Raji (cell line): Measurements from ENCODE around the gene AP1S1.

ENCODE experiments used
- POLR2A ChIP-seq: IDR thresholded peaks from 2 replicates; pipeline ENCODE4 v1.6.1; 2011; ENCODE audit warnings: low read depth, low read length, control low read depth; ENCODE audit not compliant: insufficient read depth

The AP1S1 gene

DNA sequence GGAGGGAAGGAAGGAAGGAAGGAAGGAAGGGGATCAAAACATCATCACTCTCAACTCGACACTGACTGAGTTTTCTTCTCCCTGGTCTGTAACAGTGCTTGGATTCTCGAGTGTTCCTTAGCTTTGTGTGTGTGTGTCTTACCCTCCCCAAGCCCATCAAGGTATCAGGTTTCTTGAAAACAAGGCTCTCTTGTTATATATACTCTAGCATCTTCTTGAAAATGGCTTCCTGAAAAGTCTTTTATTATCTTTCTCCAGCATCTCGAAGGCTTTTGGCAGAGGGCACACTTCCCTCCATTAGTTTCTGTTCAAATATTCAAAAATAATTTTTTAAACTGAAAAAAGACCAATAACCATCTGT lies 14.0 kb upstream of the AP1S1 start:
- no peak for TF ChIP-seq POLR2A

- TF ChIP-seq POLR2A, result no peak
Measured at GRCh38 chr7:101140746-101141382, 13.4 kb upstream of the AP1S1 start.

- TF ChIP-seq POLR2A, result no peak
Measured at GRCh38 chr7:101151908-101152651, 2.2 kb upstream of the AP1S1 start.

DNA sequence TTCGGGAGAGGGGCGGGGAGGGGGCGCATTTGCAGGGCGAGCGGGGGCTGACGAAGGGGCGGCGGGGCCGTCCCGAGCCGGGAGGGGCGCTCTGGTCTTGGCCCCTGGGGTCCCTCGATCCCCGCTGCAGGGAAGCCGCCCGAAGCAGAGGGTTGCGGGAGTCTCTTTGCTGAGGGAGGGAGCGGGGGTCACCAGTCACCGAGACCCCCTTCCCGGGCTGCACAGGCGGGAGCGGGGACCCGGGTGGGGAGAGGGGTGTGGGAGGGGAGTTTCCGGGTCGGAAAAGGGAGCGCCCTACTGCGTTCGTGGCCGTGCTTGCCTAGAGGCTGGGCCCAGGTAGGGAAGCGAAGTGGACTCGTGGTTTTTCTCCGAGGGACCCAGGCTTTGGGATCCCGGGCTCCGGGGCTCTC lies 422 bp downstream of the AP1S1 start:
- TF ChIP-seq POLR2A, result no peak; the same call in 1 of the 2 replicates

DNA sequence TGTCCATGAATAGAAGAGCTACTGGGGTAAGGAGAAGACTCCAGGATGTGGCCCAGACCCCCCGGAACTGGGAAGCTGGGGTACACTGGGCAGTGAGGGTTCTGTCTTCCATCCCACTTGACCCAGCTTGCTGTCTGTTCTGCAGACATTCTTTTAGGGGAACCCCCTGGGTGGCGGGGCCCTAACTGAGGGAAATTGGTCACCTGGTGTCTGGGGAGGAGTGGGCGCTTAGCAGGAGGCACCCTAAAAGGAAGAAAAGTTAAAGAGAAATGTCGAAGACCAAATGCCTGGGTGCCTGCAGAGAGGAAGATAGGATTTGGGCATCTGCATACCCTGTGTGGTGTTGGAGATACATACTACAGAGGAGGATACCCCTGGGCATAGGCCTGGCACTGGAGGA lies 1.0 kb downstream of the AP1S1 start:
- no peak for TF ChIP-seq POLR2A

DNA sequence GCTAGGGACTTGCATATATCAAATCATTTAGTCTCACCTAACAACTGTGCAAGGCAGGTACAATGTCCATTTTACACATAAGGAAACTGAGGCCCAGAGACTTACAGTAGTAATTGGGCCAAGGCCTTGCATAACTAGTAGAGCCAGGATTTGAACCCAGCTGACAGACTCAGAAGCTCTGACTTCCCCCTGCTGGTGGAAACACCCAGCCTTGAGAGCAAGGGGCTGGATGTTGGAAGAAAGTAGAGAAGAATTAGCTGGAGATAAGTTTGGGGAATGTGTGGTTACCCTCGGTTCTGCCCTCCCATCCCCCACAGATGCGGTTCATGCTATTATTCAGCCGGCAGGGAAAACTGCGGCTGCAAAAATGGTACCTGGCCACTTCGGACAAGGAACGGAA lies 2.0 kb downstream of the AP1S1 start:
- no peak for TF ChIP-seq POLR2A

GRCh38 chr7:101156866-101157589 lies 2.8 kb downstream of the AP1S1 start:
- TF ChIP-seq POLR2A, result no peak

DNA sequence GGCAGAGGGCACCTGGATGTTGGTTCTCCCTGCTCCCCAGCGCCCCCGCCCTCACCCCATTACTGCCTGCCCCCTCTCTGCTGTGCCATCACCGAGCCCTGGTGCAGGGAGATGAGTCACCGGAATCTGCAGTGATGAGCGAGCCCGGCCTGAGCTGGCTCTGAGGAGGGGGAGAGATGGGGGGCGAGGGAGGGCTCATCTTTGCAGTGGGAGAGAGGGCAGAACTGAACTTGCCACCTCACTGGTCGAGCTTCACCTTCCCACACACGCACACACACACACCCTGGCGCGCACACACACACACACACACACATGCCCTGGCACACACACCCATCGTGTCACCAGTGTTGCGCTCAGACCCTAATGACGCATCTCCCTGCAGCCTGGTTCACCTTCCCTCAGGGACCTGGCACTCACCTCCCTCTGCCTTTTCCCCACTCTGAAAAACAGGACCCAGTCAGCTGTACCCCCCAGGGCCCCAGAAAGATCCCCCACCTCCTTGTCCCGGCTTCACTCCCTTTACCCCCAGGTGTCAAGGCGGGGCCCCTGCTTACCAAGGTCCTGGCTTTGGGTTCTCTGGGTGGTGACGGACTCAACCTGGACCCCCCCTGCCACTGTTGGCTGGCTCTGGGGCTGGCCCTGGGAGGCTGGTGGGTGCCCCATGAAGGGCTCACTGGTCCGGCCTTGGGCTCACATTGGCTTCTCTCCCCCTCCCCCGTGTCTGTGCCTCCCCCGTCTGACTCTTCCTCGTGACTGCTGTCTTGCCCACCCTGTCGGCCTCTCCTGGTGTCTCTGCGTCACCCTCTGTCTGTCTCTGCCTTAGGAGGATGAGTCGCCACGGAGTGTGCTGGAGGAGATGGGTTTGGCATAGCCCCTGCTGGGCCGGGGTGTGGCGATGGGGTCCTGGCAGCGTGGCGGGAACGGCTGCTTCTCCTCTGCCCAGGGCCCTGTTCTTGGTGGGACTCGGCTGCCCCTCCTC lies 5.7 kb downstream of the AP1S1 start:
- TF ChIP-seq POLR2A, result no peak

DNA sequence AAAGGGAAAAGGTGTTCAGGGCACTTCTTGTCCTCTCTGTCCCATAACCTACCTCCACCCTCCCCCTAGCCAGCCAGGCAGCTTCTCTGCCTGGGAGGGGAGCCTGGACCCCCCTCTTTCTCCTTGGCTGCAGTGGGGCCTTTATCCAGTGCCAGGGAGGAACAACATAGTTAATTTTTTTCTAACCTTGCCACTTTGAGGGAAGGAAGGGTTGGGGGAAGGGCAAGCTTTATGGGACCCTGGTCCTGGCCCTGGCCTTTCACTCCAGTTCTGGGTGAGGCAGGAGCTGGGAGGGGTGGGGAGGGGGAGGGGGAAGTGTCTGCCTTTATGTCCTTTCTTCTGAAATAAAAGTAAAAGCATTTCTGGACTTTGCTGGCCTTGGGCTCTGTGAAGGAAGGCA lies 6.6 kb downstream of the AP1S1 start:
- no peak for TF ChIP-seq POLR2A

DNA sequence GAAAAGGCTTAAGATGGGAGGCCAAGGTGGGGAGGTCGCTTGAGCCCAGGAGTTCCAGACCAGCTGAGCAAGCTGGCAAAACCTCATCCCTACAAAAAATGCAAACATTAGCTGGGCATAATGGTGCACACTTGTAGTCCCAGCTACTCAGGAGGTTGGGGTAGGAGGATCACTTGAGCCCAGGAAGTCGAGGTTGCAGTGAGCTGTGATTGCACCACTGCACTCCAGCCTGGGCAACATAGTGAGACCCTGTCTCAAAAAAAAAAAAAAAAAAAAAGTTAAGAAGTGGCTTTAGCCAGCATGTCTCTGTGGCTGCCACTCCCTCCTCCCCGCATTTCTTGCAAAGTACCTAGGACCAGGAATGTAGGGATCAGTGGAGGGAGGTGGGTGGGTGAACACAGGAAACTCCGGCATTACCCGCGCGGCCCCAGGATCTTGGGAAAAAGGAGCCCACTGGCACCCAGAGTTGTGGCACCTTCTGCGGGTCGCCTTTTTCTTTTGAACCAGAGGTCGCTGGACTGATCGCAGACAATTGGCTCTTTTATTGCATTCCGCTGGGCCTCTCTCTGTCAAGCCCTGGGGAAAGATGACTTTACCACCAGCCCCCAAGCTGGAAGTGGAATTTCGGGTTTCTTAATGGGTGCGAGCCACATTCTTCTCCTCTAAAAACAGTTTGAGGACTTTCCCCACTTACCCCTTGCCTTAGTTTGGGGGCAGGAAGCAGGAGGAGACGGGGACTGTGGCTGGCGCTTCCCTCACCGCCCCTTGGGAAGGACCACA lies 7.6 kb downstream of the AP1S1 start:
- TF ChIP-seq POLR2A, result no peak

- peak; percentile 52 for TF ChIP-seq POLR2A
Measured at GRCh38 chr7:101162551-101163278, 8.4 kb downstream of the AP1S1 start.

GRCh38 chr7:101163279-101164070 lies 9.2 kb downstream of the AP1S1 start:
- TF ChIP-seq POLR2A, result peak; percentile 75
